Osteoblast (primary cell): Measurements from ENCODE around the gene TCAIM. TPM values are rescaled to one million over a fixed set of nuclear protein-coding genes. Genes with fewer than 3 reads are reported as not detected.

ENCODE experiments used
- DNase-seq: peaks from one replicate; pipeline ENCODE4 v3.0.0; 2011; ENCODE audit warnings: low spot score, mixed read lengths; ENCODE audit not compliant: insufficient read length; ENCODE audit errors: missing footprints
- H2AFZ ChIP-seq: 2 replicates; pipeline ENCODE4 v1.6.0; 2011; ENCODE audit warnings: mild to moderate bottlenecking, low read length
- H3K27ac ChIP-seq: 2 replicates; pipeline ENCODE4 v1.5.1; 2011; ENCODE audit warnings: mild to moderate bottlenecking, low read depth, low read length, moderate library complexity
- H3K27me3 ChIP-seq: 2 replicates; pipeline ENCODE4 v1.6.0; 2012; ENCODE audit warnings: mild to moderate bottlenecking, control low read depth, inconsistent platforms, low read length, moderate library complexity; ENCODE audit not compliant: insufficient read depth
- H3K36me3 ChIP-seq: 2 replicates; pipeline ENCODE4 v1.5.1; 2011; ENCODE audit warnings: mild to moderate bottlenecking, low read length, control low read depth, moderate library complexity; ENCODE audit not compliant: insufficient read depth
- H3K4me1 ChIP-seq: 2 replicates; pipeline ENCODE4 v1.5.1; 2011; ENCODE audit warnings: mild to moderate bottlenecking, low read length, control low read depth, moderate library complexity; ENCODE audit not compliant: insufficient read depth
- H3K4me2 ChIP-seq: 2 replicates; pipeline ENCODE4 v1.6.0; 2011; ENCODE audit warnings: mild to moderate bottlenecking, low read length; ENCODE audit not compliant: insufficient read depth
- H3K4me3 ChIP-seq: fragments of 200-600 bp; sonication (generic); 3 replicates; pipeline ENCODE4 v1.5.1; 2012; ENCODE audit warnings: mild to moderate bottlenecking, low read length, inconsistent platforms; ENCODE audit not compliant: insufficient read depth
- H3K79me2 ChIP-seq: 2 replicates; pipeline ENCODE4 v1.6.0; 2012; ENCODE audit warnings: mild to moderate bottlenecking, low read length, control low read depth, inconsistent platforms; ENCODE audit not compliant: insufficient read depth
- H3K9me3 ChIP-seq: 2 replicates; pipeline ENCODE4 v1.5.1; 2011; ENCODE audit warnings: low read depth, low read length, control low read depth
- H4K20me1 ChIP-seq: 2 replicates; pipeline ENCODE4 v1.6.0; 2012; ENCODE audit warnings: mild to moderate bottlenecking, low read length, control low read depth; ENCODE audit not compliant: insufficient read depth
- CTCF ChIP-seq: IDR thresholded peaks from 2 replicates; pipeline ENCODE4 v1.5.1; 2011; ENCODE audit warnings: mild to moderate bottlenecking, low read depth, low read length, moderate library complexity; ENCODE audit errors: extremely low read depth
- total RNA-seq: library from RNA; depleted of rRNA; stranded (reverse); fragments of >200 nt; gene quantifications from 2 replicates; pipeline ENCODE4 v1.2.3, GENCODE V29; 2012

The TCAIM gene
- total RNA-seq, 1 donor, result 33.7 TPM

- H3K4me1 ChIP-seq, result no peaks in the 10 kb centered on the region
- H3K27ac ChIP-seq, result no peak overlapping the region
- H2AFZ ChIP-seq, result no peak overlapping the region
- no peaks in the 10 kb centered on the region for H3K36me3 ChIP-seq
- no peaks in the 10 kb centered on the region for H4K20me1 ChIP-seq
- H3K9me3 ChIP-seq, result no peaks in the 10 kb centered on the region
- H3K4me3 ChIP-seq, result no peak overlapping the region
- no peak overlapping the region for H3K4me2 ChIP-seq
- no peak for DNase-seq
- TF ChIP-seq CTCF, result no peak
- peaks cover 8% of the 10 kb centered on the region for H3K27me3 ChIP-seq
- H3K79me2 ChIP-seq, result no peaks in the 10 kb centered on the region
These were observed 90.9 kb downstream of the TCAIM start for GRCh38 chr3:44429459-44429858.

- Histone ChIP-seq H3K4me3 (no peak overlapping the region), H3K27me3 (peaks cover 8% of the 10 kb centered on the region), H3K27ac (no peak overlapping the region), H3K9me3 (no peaks in the 10 kb centered on the region), H3K4me2 (no peak overlapping the region), H2AFZ (no peak overlapping the region), H3K36me3 (no peaks in the 10 kb centered on the region), H4K20me1 (no peaks in the 10 kb centered on the region), H3K4me1 (no peaks in the 10 kb centered on the region), H3K79me2 (no peaks in the 10 kb centered on the region)
- no peak for TF ChIP-seq CTCF
- DNase-seq, result no peak
These were observed 91.9 kb downstream of the TCAIM start for GRCh38 chr3:44430466-44430865.

GRCh38 chr3:44434834-44435510 lies 96.4 kb downstream of the TCAIM start:
- no peak for TF ChIP-seq CTCF
- no peak for DNase-seq
- H3K36me3 ChIP-seq, result no peaks in the 10 kb centered on the region
- H3K79me2 ChIP-seq, result no peaks in the 10 kb centered on the region
- H3K4me3 ChIP-seq, result no peak overlapping the region
- H3K27ac ChIP-seq, result no peak overlapping the region
- no peak overlapping the region for H2AFZ ChIP-seq
- peaks cover 8% of the 10 kb centered on the region for H3K27me3 ChIP-seq
- H4K20me1 ChIP-seq, result no peaks in the 10 kb centered on the region
- H3K4me1 ChIP-seq, result peaks cover 8% of the 10 kb centered on the region
- H3K9me3 ChIP-seq, result no peaks in the 10 kb centered on the region
- no peak overlapping the region for H3K4me2 ChIP-seq

- no peak for TF ChIP-seq CTCF
These were observed 97.6 kb downstream of the TCAIM start for GRCh38 chr3:44436181-44436580.

More at GRCh38 chr3:44436181-44436580, 97.6 kb downstream of the TCAIM start:
- Histone ChIP-seq H3K27ac (no peak overlapping the region), H3K79me2 (no peaks in the 10 kb centered on the region), H3K4me1 (peaks cover 18% of the 10 kb centered on the region), H2AFZ (no peak overlapping the region), H3K36me3 (no peaks in the 10 kb centered on the region), H3K9me3 (no peaks in the 10 kb centered on the region), H3K4me2 (no peak overlapping the region), H4K20me1 (no peaks in the 10 kb centered on the region), H3K27me3 (no peaks in the 10 kb centered on the region), H3K4me3 (no peak overlapping the region)
- DNase-seq, result no peak
